Right ventricle myocardium inferior (tissue), 1 donor: ENCODE results near the gene RHCG. TPM values are rescaled to one million over a fixed set of nuclear protein-coding genes. Genes with fewer than 3 reads are reported as not detected.
"Not testable (repeated sequence)": the region's sequence is repeated elsewhere in the genome, so short reads cannot be mapped to it uniquely, and the experiment has no call there.

Experiments
- ATAC-seq: fragments of 200-7000 bp; cut with Tn5 transposase; one replicate; pipeline ENCODE4 v1.9.1; 2020; ENCODE audit warnings: mild to moderate bottlenecking, moderate library complexity
- DNase-seq: peaks from one replicate; pipeline ENCODE4 v3.0.0; 2021; ENCODE audit errors: missing footprints
- intact Hi-C: fragments of 100-400 bp; cut with DNase I; formaldehyde crosslinking; loops from one replicate; pipeline ENCODE4 v1.11.0; 2022
- total RNA-seq: library from RNA; stranded (reverse); fragmentation: NEBNext Ultra II Directional; extraction: Animal tissue kit (Norgen Biotek cat#: 25700); gene quantifications from one replicate; pipeline ENCODE4 v1.2.1, GENCODE V29; 2021
- donor health status: DM: no; HTN: yes; CAD: no; lungs with severe emphysema.

RHCG gene
- total RNA-seq, 1 donor from 2014 or later, result not detected

DNA sequence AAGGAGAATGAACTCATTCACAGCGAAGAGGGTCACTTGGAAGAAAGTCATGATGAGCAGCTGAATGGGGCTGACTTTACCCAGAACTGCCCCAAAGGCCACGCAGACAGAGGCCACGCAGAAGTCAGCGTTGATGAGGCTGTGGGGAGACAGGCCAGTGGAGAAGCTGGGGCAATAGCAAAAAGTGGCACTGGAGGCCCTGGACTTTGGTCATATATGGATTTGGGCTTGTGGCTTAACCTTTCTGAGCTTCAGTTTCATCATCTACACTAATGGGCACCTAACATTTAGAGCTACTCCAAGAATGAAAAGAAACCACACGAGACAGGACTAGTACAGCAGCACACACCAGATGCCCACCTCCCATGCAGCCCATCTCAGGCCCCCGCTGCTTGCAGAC is 13.3 kb downstream of the RHCG start:
- DNase-seq (no peak), ATAC-seq (no peak)

GRCh38 chr15:89482139-89482538 is 14.2 kb downstream of the RHCG start:
- DNase-seq (no peak), ATAC-seq (no peak)
- intact Hi-C loops, result no loop called here

More for the DNA sequence above, 13.3 kb downstream of the RHCG start:
- intact Hi-C loops, result no loop called here

- intact Hi-C loops, result no loop called here
- no peak for ATAC-seq
- no peak for DNase-seq
Observed at GRCh38 chr15:89480505-89480904, 15.9 kb downstream of the RHCG start.

DNA sequence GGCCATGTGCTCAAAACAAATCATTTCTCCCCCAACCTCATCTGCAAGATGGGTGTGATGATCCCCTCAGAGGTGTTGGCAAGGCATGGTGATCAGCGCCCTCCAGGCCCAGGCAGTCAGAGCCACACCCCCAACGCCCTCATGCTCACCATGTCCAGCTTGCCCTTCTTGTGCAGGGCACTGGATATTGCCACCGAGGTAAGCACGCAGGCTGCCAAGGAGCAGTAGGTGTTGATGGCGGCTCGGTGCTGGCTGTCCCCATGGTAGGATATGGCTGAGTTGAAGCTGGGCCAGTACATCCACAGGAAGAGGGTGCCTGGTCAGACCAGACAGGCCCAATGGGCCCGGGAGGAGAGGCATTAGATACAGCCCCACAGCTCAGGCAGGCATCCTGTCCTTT is 17.2 kb downstream of the RHCG start:
- intact Hi-C loops, result no loop called here

GRCh38 chr15:89477411-89478242 is 18.8 kb downstream of the RHCG start:
- no peak for DNase-seq

More for the DNA sequence above, 17.2 kb downstream of the RHCG start:
- no peak for ATAC-seq
- no peak for DNase-seq

GRCh38 chr15:89475661-89476060 is 20.7 kb downstream of the RHCG start:
- no peak for DNase-seq
- intact Hi-C loops, result no loop called here
- ATAC-seq, result no peak

More at GRCh38 chr15:89477411-89478242, 18.8 kb downstream of the RHCG start:
- ATAC-seq, result no peak
- intact Hi-C loops, result no loop called here

DNA sequence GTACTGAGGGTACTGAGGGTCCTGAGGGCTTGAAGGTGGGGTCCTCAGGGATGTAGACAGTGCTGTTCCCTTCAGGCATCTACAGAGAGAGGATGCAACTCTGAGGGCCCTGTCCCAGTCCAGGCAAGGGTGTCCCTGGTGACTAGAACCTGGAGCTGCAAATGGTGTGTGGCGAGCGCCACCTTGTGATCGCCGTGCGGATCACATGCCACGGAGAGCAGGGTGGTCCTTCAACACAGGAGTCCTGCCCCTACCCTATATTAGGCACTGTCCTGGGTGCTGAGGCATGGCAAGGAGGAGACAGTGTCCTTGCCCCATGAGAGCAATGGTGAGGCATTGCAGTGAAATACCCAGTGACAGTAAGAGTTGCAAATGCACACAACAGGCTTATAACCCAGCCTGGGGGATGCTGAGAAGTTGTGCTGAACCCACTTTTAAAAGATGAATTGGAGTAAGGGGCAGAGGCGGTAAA is 23.6 kb downstream of the RHCG start:
- intact Hi-C loops, result loop anchor here (5.0 kb wide), 1 partner anchor 116 kb away; no protein-coding TSS in a partner anchor
- DNase-seq (no peak), ATAC-seq (peak; percentile 20)

DNA sequence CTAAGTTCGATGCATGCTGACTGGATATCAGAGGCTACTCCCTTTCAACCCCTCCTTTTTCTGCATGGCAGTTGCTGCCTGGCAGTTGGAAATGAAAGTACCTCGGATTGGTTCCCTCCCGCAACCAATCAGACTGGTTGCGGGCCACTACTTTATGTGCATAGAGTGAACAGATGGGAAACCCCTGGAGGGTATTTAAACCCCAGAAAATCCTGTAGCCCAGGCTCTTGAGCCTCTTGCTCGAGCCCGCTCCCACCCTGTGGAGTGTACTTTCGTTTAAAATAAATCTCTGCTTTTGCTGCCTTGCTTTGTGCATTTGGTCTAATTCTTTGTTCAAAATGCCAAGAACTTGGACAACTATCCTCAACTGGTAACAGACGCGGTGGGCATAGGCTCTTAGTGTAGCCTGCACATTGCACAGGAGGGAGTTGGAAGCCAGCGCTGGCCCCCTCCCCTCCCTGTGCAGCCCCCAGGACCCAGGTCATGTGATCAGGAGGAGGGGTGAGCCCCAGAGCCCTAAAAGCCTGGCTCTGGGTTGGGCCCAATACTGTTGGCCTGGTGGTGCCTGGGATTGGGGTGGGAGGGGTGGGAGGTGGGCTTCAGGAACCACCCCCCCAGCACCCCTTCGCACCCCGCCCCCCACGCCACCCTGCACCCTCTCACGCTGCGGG is 26.8 kb downstream of the RHCG start:
- no peak for DNase-seq
- no peak for ATAC-seq
- intact Hi-C loops, result loop anchor here (5.0 kb wide), 1 partner anchor 112 kb away; no protein-coding TSS in a partner anchor

DNA sequence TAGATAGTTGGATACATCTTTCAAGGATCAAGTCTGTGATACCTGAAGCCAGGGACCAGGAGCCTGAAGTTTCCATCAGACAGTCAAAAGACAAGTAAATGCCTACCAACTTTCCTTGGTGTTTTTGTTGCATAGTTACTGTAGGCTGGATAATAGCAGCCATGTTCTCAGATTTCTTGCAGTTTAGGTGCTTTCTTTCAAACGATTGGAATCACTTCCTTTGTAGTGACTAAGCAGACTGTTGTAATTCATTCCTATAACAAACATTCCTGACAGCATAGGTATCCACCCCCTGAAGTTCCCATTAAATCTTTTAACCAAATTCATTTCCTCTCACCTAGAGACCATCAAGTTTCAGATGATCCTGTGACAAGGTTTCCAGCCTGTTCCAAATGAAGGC is 27.6 kb downstream of the RHCG start:
- DNase-seq, intact Hi-C loops, ATAC-seq: not testable (repeated sequence)

- ATAC-seq (no peak), DNase-seq (no peak)
- intact Hi-C loops, result no loop called here
Observed at GRCh38 chr15:89463113-89463512, 33.3 kb downstream of the RHCG start.

- intact Hi-C loops, result no loop called here
- ATAC-seq, result no peak
- no peak for DNase-seq
Observed at GRCh38 chr15:89462198-89462912, 34.0 kb downstream of the RHCG start.

- ATAC-seq (no peak), DNase-seq (no peak)
- intact Hi-C loops, result no loop called here
Observed at GRCh38 chr15:89461386-89461785, 35.0 kb downstream of the RHCG start.

DNA sequence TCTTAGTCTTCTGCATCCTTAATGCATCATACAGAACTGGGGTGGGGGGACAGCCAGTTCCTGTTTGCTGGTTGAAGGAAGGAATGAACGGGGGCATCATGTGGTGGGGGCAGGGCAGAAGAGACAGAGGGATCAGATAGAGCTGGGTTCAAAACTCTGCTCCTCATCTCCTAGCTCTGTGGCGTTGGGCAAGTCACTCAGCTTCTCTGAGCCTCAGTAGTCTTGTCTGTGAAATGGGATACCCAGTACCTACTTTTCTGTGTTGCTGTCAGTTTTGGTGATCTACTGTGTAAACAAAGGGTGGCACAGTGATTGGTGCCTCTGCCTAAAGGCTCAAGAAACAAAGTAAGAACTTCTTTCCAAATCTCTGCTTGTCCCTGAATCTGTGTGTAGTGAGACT is 36.3 kb downstream of the RHCG start:
- intact Hi-C loops, result no loop called here
- no peak for DNase-seq
- no peak for ATAC-seq

GRCh38 chr15:89459271-89460038 is 36.9 kb downstream of the RHCG start:
- intact Hi-C loops, result no loop called here

DNA sequence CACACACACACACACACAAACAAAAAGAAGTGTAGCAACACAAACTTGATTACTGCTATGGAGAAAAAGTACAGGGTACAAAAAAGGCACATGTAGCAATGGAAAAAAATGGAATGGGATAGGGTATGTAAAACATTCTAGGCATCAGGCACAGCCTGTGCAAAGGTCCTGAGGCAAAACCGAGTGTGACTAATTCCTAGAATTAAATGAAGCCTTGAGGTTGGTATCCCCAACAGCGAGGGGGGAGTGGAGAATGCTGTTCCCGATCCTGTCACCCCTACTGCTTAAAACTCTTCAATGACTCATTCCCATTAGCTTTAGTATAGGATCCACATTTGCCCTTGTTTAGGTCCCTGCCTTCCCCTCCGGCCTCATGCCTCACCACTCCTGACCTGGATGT is 37.9 kb downstream of the RHCG start:
- DNase-seq, result no peak
- intact Hi-C loops, result no loop called here
- no peak for ATAC-seq

More at GRCh38 chr15:89459271-89460038, 36.9 kb downstream of the RHCG start:
- DNase-seq (no peak), ATAC-seq (no peak)

DNA sequence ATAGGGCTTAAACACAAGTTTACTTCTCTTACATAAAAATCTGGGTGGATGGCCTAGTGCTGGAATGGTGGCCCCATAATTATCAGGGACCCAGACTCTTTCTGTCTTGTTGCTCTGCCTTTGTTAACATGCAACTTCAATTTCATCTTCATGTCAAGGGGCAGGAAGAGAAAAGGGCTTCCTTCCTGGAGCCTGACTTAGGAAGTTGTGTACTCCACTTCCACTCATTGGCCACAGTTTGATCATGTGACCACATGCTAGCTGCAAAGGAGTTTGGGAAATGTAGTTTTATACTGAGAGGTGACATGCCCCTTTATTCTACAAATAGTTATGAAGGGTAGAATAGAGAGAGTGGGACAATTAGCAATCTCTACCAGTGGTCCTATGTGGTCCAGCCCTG is 39.3 kb downstream of the RHCG start:
- DNase-seq (no peak), ATAC-seq (no peak)
- intact Hi-C loops, result no loop called here

DNA sequence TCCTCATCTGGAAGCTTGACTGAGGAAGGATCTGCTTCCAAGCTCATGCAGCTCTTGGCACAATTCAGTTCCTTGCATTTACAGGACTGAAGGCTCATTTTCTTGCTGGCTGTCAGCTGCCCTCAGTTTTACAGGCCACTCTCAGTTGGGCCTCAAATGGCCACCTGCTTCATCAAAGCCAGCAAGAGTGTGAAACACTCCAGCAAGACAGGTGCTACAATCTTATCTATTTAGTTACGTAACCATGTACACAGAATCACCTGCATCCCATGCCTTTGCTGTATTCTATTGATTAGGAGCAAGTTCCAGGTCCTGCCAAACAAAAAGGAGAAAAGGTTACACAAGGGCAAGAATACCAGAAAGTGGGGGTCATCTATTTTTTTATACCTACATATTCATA is 40.8 kb downstream of the RHCG start:
- ATAC-seq (no peak), DNase-seq (no peak)
- intact Hi-C loops, result no loop called here

DNA sequence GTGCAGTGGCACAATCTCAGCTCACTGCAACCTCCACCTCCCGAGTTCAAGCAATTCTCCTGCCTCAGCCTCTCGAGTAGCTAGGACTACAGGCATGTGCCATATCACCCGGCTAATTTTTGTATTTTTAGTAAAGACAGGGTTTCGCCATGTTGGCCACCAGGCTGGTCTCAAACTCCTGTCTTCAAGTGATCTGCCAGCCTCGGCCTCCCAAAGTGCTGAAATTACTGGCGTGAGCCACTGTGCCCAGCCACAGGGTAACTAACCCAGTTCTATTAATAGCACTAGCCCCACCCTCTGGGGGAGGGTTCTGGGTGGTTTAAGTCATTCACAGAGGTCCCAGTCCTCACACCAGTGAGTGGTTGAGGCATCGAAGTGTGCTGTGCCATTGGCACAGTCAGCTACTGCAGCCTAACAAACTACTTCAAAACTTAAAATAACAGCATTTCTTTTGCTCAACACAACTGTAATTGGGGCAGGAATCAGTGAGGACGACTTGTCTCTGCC is 44.0 kb downstream of the RHCG start:
- ATAC-seq (no peak), DNase-seq (no peak)
- intact Hi-C loops, result no loop called here
